ENCODE data around the gene ACTN1.

DNA sequence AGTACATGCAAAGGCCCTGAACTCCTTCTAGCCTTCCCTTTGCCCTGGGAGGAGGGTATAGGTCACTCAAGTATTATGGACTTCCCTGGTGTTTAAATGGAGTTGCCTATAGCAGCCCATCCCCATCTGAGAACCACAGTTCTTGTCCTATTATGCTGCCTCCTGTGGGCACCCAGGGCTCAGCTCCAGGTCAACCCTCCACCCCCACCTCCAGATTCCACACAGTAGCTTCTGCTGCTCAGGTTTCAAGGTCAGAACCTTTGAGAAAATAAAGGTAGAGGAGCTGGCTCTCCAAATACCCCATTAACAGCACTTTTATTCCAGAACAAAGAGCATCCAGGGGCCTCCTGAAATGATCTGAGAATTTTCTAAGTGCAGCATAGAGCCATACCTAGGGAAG, 57.4 kb downstream of the ACTN1 start:
- TF ChIP-seq, protein P1, sequence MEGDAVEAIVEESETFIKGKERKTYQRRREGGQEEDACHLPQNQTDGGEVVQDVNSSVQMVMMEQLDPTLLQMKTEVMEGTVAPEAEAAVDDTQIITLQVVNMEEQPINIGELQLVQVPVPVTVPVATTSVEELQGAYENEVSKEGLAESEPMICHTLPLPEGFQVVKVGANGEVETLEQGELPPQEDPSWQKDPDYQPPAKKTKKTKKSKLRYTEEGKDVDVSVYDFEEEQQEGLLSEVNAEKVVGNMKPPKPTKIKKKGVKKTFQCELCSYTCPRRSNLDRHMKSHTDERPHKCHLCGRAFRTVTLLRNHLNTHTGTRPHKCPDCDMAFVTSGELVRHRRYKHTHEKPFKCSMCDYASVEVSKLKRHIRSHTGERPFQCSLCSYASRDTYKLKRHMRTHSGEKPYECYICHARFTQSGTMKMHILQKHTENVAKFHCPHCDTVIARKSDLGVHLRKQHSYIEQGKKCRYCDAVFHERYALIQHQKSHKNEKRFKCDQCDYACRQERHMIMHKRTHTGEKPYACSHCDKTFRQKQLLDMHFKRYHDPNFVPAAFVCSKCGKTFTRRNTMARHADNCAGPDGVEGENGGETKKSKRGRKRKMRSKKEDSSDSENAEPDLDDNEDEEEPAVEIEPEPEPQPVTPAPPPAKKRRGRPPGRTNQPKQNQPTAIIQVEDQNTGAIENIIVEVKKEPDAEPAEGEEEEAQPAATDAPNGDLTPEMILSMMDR (IDR thresholded peaks at IDR 0.05): no peak
- TF ChIP-seq ZFX (IDR thresholded peaks at IDR 0.05; ENCODE audit: borderline replicate concordance): no peak

Measured in 22Rv1 (cell line).